Skeletal muscle satellite cell (primary cell): ENCODE results near the gene DDRGK1.

ENCODE experiments used
- H3K27me3 ChIP-seq: 2 replicates; pipeline ENCODE4 v1.7.0; 2013; ENCODE audit warnings: low read length; ENCODE audit not compliant: control insufficient read depth, insufficient read depth
- H3K36me3 ChIP-seq: 2 replicates; pipeline ENCODE4 v1.7.0; 2013; ENCODE audit warnings: mild to moderate bottlenecking, control low read depth, low read length; ENCODE audit not compliant: insufficient read depth
- H3K4me1 ChIP-seq: 2 replicates; pipeline ENCODE4 v1.7.0; 2013; ENCODE audit warnings: low read length; ENCODE audit not compliant: control insufficient read depth, insufficient read depth
- H3K4me2 ChIP-seq: 2 replicates; pipeline ENCODE4 v1.7.0; 2013; ENCODE audit warnings: mild to moderate bottlenecking, low read length
- H3K4me3 ChIP-seq: 2 replicates; pipeline ENCODE4 v1.7.0; 2013; ENCODE audit warnings: low read length
- H3K9ac ChIP-seq: 2 replicates; pipeline ENCODE4 v1.7.0; 2013; ENCODE audit warnings: mild to moderate bottlenecking, low read depth, low read length, moderate library complexity
- H3K9me3 ChIP-seq: replicated peaks from 2 replicates; pipeline ENCODE4 v1.7.0; 2013; ENCODE audit warnings: mild to moderate bottlenecking, control low read depth, low read length

DDRGK1 gene

DNA sequence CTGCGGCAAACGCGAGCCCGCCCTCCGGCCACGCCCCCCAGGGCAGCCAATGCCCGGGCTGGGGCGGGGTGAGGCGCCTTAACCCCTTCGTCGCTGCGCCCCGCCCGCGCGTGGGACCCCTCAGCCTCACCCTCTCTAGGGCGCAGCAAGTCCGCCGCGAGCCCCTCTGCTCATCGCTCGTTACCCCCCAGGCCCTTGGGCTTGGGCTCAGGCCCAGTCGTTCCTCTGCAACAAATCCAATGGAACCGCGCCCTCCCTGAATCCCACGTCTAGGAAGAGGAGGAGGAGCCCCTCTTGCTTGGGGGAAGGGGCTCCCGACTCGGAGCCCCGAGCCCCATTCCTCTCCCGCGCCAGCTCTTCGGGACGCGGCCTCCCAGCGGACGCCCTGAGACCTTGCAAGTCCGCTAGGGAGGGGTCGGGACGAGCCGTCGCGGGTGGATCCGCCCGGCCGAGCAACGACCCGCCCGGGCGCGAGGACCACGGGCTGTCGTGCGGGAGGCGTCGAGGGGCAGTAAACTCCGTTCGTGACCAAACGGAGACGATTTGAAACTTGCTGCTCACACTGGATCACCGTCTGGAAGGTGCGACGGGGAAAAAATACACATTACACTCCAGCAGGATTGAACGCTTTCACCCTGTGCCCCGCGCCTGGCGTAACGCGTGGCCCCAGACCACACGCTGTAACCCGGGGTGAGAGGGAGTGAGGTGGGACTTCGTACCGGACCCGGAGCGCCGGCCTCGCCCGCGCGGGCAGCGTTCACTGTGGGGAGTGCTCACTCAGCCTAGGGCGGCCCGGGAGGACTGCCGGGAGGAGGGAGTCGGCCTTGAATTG lies 30.7 kb downstream of the DDRGK1 start:
- Histone ChIP-seq H3K4me2 (peak overlapping the region; percentile 100), H3K27me3 (no peaks in the 10 kb centered on the region), H3K9me3 (no peaks in the 10 kb centered on the region), H3K9ac (peak overlapping the region; percentile 86), H3K4me1 (peaks cover 13% of the 10 kb centered on the region), H3K36me3 (no peaks in the 10 kb centered on the region), H3K4me3 (peak overlapping the region; percentile 84)

DNA sequence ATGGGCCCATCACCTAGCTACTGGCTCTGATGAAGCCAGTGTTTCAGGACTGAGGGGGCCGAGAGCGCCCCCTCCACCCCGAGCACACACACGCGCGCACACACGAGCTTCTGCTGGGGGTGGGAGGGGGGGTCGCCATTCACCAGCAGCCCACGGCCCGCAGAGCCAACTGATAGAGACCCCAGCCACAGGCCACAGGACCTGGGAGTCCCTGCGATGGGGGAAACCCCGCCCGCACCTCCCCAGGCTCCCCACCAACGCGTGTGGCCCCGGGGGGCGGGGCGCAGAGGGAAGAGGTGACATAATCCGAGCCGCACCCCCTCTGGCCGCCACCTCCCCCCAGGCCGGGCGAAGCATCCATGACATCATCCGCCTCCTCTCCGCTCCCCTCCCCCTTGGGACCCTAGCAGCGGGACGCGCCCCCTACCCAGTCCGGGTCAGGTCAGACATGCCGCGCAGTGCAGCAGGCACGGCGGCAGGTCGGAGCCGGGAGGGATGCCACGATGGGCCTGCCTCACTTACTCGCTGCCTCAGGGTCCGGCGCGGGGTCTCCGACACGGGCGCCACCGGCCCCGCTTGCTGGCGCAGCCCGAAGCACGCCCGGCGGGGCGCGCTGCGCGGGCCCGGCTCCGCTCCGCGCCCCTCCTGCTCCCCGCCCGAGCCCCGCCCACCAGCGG lies 31.4 kb downstream of the DDRGK1 start, which contains the start of gene LZTS3:
Gene LZTS3 (minus strand): TSS at position 617 of the 677 bp plus-strand sequence. CDS start 6,386 bp downstream, outside the sequence.
- H3K4me2 ChIP-seq = peak within 1 kb of the TSS; percentile 100
- H3K9ac ChIP-seq = peak within 1 kb of the TSS; percentile 86
- no peaks in the 10 kb centered on the region for H3K9me3 ChIP-seq
- no peaks in the 10 kb centered on the region for H3K27me3 ChIP-seq
- no peaks in the 10 kb centered on the region for H3K36me3 ChIP-seq
- H3K4me1 ChIP-seq = peaks cover 13% of the 10 kb centered on the region
- peak within 1 kb of the TSS; percentile 84 for H3K4me3 ChIP-seq

- no peaks in the 10 kb centered on the region for H3K27me3 ChIP-seq
- peak overlapping the region; percentile 84 for H3K4me3 ChIP-seq
- peak overlapping the region; percentile 86 for H3K9ac ChIP-seq
- H3K4me1 ChIP-seq = peaks cover 13% of the 10 kb centered on the region
- H3K4me2 ChIP-seq = peak overlapping the region; percentile 100
- H3K36me3 ChIP-seq = no peaks in the 10 kb centered on the region
- H3K9me3 ChIP-seq = no peaks in the 10 kb centered on the region
Measured at GRCh38 chr20:3172126-3172932, 32.2 kb downstream of the DDRGK1 start.

GRCh38 chr20:3171391-3172125 lies 32.9 kb downstream of the DDRGK1 start:
- Histone ChIP-seq H3K9ac (no peak overlapping the region), H3K9me3 (no peaks in the 10 kb centered on the region), H3K4me3 (no peak overlapping the region), H3K27me3 (no peaks in the 10 kb centered on the region), H3K4me2 (peak overlapping the region; percentile 100), H3K36me3 (no peaks in the 10 kb centered on the region), H3K4me1 (peaks cover 13% of the 10 kb centered on the region)

- no peak overlapping the region for H3K4me2 ChIP-seq
- H3K27me3 ChIP-seq = no peaks in the 10 kb centered on the region
- peaks cover 9% of the 10 kb centered on the region for H3K4me1 ChIP-seq
- no peaks in the 10 kb centered on the region for H3K9me3 ChIP-seq
- H3K36me3 ChIP-seq = no peaks in the 10 kb centered on the region
- no peak overlapping the region for H3K9ac ChIP-seq
- H3K4me3 ChIP-seq = no peak overlapping the region
Measured at GRCh38 chr20:3168829-3169590, 35.5 kb downstream of the DDRGK1 start.

DNA sequence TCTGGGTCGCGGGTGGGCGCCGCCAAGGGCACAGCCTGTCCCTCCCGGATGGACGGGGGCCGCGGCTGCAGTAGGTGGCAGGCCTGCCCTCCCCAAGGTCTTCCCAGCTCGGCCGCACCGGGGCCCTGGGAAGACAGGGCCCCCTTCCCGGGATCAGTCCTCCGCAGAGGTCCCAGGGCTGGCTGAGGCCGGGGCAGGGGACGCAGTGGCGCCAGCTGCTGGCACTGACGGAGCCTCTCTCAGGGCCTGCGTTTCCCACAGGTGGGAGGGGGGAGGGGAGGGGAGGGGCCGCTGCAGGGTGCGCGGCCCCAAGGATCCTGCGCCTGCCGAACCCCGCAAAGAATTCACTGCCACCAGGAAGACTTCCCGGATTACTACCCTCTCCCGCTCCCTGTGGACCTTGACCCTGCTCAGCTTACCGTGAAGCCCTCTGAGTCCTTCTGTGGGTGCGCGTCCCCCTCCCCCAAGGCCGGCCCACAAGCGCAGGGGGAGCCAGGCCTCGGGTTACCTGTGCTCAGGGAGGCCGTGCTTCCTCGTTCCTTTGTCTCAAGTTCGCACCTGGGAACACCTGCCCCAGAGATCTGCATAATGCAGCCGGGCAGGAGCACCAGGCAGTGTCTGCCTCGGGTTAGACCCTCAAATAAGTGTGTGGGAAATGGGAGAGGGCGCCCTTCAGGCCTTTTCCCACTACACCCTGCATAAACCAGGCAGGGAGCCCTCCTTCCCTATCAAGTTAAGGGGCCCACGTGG lies 36.2 kb downstream of the DDRGK1 start:
- Histone ChIP-seq H3K36me3 (no peaks in the 10 kb centered on the region), H3K4me3 (no peak overlapping the region)

DNA sequence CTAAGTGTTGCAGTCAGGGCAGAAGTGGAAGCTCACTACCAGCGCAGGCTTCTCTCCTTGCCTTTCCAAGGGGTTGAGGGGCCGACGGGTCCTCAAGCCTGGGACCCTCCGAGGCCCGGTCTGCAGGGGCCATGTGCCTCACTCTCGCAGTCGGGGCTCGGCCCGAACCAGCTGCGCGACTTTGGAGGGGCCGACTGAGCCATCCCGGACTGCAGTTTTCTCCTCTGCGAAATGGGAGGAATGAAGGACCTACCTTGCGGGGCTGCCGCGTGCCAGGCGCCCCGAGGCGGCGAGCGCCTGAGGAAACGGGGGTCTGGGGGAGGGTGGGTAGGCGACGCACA lies 36.8 kb downstream of the DDRGK1 start:
- Histone ChIP-seq H3K4me3 (no peak overlapping the region), H3K9me3 (no peaks in the 10 kb centered on the region), H3K4me2 (no peak overlapping the region), H3K36me3 (no peaks in the 10 kb centered on the region), H3K27me3 (no peaks in the 10 kb centered on the region), H3K4me1 (peaks cover 6% of the 10 kb centered on the region), H3K9ac (no peak overlapping the region)

More for the DNA sequence above, 36.2 kb downstream of the DDRGK1 start:
- no peak overlapping the region for H3K9ac ChIP-seq
- no peaks in the 10 kb centered on the region for H3K27me3 ChIP-seq
- no peaks in the 10 kb centered on the region for H3K9me3 ChIP-seq
- H3K4me1 ChIP-seq = peaks cover 7% of the 10 kb centered on the region
- no peak overlapping the region for H3K4me2 ChIP-seq

- Histone ChIP-seq H3K9me3 (no peaks in the 10 kb centered on the region), H3K4me2 (no peak overlapping the region), H3K9ac (no peak overlapping the region), H3K4me1 (no peaks in the 10 kb centered on the region), H3K4me3 (no peak overlapping the region), H3K36me3 (no peaks in the 10 kb centered on the region), H3K27me3 (no peaks in the 10 kb centered on the region)
Measured at GRCh38 chr20:3166913-3167342, 37.6 kb downstream of the DDRGK1 start.

- H3K4me1 ChIP-seq = no peaks in the 10 kb centered on the region
- H3K4me3 ChIP-seq = no peak overlapping the region
- no peaks in the 10 kb centered on the region for H3K27me3 ChIP-seq
- H3K9me3 ChIP-seq = no peaks in the 10 kb centered on the region
- no peaks in the 10 kb centered on the region for H3K36me3 ChIP-seq
- no peak overlapping the region for H3K9ac ChIP-seq
- H3K4me2 ChIP-seq = no peak overlapping the region
Measured at GRCh38 chr20:3166338-3166912, 38.1 kb downstream of the DDRGK1 start.
